Panc1 (cell line): ENCODE data around the gene AAMDC. TPM values are rescaled to one million over a fixed set of nuclear protein-coding genes. Genes with fewer than 3 reads are reported as not detected.

Experiments used
- ATAC-seq: fragments of 200-7000 bp; cut with Tn5 transposase; 2 replicates; pipeline ENCODE4 v1.9.1; 2020; ENCODE audit warnings: mild to moderate bottlenecking, moderate library complexity
- BruUV-seq: library from RNA; stranded (reverse); fragments of 400-500 nt; replicated peaks from 2 replicates; lab custom pipeline; 2021; lab: Mats Ljungman, UMichigan
- CTCF ChIA-PET: fragments of 300-600 bp; sonication (Branson Sonifier 250); formaldehyde crosslinking; loops from one replicate; lab custom pipeline; 2022; ENCODE audit warnings: antibody characterized with exemption; lab: Charles Lee
- POLR2A ChIA-PET: fragments of 300-600 bp; sonication (Branson Sonifier 250); formaldehyde crosslinking; loops from one replicate; lab custom pipeline; 2022; ENCODE audit warnings: antibody characterized with exemption; lab: Charles Lee
- DNase-seq: peaks from one replicate; pipeline ENCODE4 v3.0.0-alpha.2; 2010; ENCODE audit warnings: low read depth, low spot score
- H3K27ac ChIP-seq: 2 replicates; pipeline ENCODE4 v1.5.1; 2011; ENCODE audit warnings: mild to moderate bottlenecking, low read length, inconsistent platforms
- H3K27me3 ChIP-seq: fragments of 200-500 bp; sonication (Bioruptor generic); 2 replicates; pipeline ENCODE4 v1.6.0; 2014; ENCODE audit warnings: low read length, inconsistent platforms; ENCODE audit not compliant: control insufficient read depth, insufficient read depth
- H3K36me3 ChIP-seq: fragments of 200-500 bp; sonication (Bioruptor generic); 2 replicates; pipeline ENCODE4 v1.5.1; 2014; ENCODE audit warnings: inconsistent platforms, mild to moderate bottlenecking, low read length, moderate library complexity; ENCODE audit not compliant: control insufficient read depth, insufficient read depth
- H3K4me1 ChIP-seq: 2 replicates; pipeline ENCODE4 v1.5.1; 2011; ENCODE audit warnings: inconsistent platforms, mild to moderate bottlenecking, low read length, moderate library complexity; ENCODE audit not compliant: control insufficient read depth, insufficient read depth
- H3K4me3 ChIP-seq, 2 experiments: 2 replicates each; pipeline ENCODE4 v1.5.1; 2011 to 2012; ENCODE audit warnings: low read depth in 2 of 2, low read length in 2 of 2, mild to moderate bottlenecking in 2 of 2, inconsistent platforms in 1 of 2, moderate library complexity in 1 of 2
- H3K9me3 ChIP-seq: fragments of 200-500 bp; sonication (Bioruptor generic); 2 replicates; pipeline ENCODE4 v1.5.1; 2014; ENCODE audit warnings: low read depth, mild to moderate bottlenecking, inconsistent platforms, low read length, moderate library complexity; ENCODE audit not compliant: control insufficient read depth, insufficient read depth
- CTCF ChIP-seq: fragments of 450-650 bp; IDR thresholded peaks from 2 replicates; pipeline ENCODE4 v1.5.1; 2017; ENCODE audit warnings: mild to moderate bottlenecking
- POLR2AphosphoS5 ChIP-seq: IDR thresholded peaks from 2 replicates; pipeline ENCODE4 v1.6.1; 2012; ENCODE audit warnings: mild to moderate bottlenecking, low read depth, low read length, moderate library complexity
- SIN3A ChIP-seq: IDR thresholded peaks from 2 replicates; pipeline ENCODE4 v1.6.1; 2012; ENCODE audit warnings: low read depth, mild to moderate bottlenecking, low read length, moderate library complexity, borderline replicate concordance; ENCODE audit not compliant: insufficient read depth
- TCF7L2 ChIP-seq: IDR thresholded peaks from 2 replicates; pipeline ENCODE4 v1.6.1; 2011; ENCODE audit warnings: mild to moderate bottlenecking, low read depth, low read length, inconsistent platforms
- in situ Hi-C: cut with HindIII; loops from 2 replicates; pipeline ENCODE4 v1.10.0; 2016; ENCODE audit warnings: low sequenced_read_pairs, low pct_unique_long_range_greater_than_20kb
- intact Hi-C: fragments of 100-400 bp; cut with micrococcal nuclease; formaldehyde crosslinking; loops from one replicate; pipeline ENCODE4 v1.10.0; 2022; ENCODE audit not compliant: unreplicated experiment
- total RNA-seq: library from RNA; stranded (reverse); gene quantifications from one replicate; pipeline ENCODE4 v1.2.1, GENCODE V29; 2021; ENCODE audit not compliant: unreplicated experiment
- TF ChIP-seq, protein P1 (sequence below), 2 experiments: IDR thresholded peaks; 2 replicates each; pipeline ENCODE4 v1.6.1; 2011 to 2012; ENCODE audit warnings: low read depth in 2 of 2, control low read depth in 1 of 2, low read length in 1 of 2, mild to moderate bottlenecking in 1 of 2, moderate library complexity in 1 of 2; ENCODE audit not compliant: insufficient read depth in 1 of 2

Gene AAMDC
- total RNA-seq, 1 experiment from 2014 or later: 52.7 TPM

- H3K4me1 ChIP-seq: no peaks in the 10 kb centered on the region
- CTCF ChIA-PET: no interaction called here
- intact Hi-C loops: no loop called here
- in situ Hi-C loops: no loop called here
- TF ChIP-seq POLR2AphosphoS5: no peak
- no peak for TF ChIP-seq CTCF
- no peak for TF ChIP-seq SIN3A
- no peak for TF ChIP-seq TCF7L2
- TF ChIP-seq, protein P1, sequence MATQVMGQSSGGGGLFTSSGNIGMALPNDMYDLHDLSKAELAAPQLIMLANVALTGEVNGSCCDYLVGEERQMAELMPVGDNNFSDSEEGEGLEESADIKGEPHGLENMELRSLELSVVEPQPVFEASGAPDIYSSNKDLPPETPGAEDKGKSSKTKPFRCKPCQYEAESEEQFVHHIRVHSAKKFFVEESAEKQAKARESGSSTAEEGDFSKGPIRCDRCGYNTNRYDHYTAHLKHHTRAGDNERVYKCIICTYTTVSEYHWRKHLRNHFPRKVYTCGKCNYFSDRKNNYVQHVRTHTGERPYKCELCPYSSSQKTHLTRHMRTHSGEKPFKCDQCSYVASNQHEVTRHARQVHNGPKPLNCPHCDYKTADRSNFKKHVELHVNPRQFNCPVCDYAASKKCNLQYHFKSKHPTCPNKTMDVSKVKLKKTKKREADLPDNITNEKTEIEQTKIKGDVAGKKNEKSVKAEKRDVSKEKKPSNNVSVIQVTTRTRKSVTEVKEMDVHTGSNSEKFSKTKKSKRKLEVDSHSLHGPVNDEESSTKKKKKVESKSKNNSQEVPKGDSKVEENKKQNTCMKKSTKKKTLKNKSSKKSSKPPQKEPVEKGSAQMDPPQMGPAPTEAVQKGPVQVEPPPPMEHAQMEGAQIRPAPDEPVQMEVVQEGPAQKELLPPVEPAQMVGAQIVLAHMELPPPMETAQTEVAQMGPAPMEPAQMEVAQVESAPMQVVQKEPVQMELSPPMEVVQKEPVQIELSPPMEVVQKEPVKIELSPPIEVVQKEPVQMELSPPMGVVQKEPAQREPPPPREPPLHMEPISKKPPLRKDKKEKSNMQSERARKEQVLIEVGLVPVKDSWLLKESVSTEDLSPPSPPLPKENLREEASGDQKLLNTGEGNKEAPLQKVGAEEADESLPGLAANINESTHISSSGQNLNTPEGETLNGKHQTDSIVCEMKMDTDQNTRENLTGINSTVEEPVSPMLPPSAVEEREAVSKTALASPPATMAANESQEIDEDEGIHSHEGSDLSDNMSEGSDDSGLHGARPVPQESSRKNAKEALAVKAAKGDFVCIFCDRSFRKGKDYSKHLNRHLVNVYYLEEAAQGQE (IDR thresholded peaks at IDR 0.05; ENCODE audit: insufficient read depth in 1 of 2, low read depth in 2 of 2, low read length in 1 of 2): no peak
- ATAC-seq (no peak), DNase-seq (no peak)
- POLR2A ChIA-PET: no interaction called here
- no peak overlapping the region for H3K27ac ChIP-seq
- no peak overlapping the region for H3K4me3 ChIP-seq
- H3K36me3 ChIP-seq: 0 out of 2 replicates have a peak, but pooled peaks cover 7% of the 10 kb centered on the region
- BruUV-seq: no TSS peak
- H3K9me3 ChIP-seq: no peaks in the 10 kb centered on the region
- H3K27me3 ChIP-seq: no peaks in the 10 kb centered on the region
Measured at GRCh38 chr11:77882396-77882795, 61.5 kb downstream of the AAMDC start.

- H3K36me3 ChIP-seq: 0 out of 2 replicates have a peak, but pooled peaks cover 4% of the 10 kb centered on the region
- H3K9me3 ChIP-seq: no peaks in the 10 kb centered on the region
- CTCF ChIA-PET: no interaction called here
- intact Hi-C loops (no loop called here), in situ Hi-C loops (no loop called here)
- ATAC-seq (no peak), DNase-seq (no peak)
- POLR2A ChIA-PET: no interaction called here
- H3K27ac ChIP-seq: no peak overlapping the region
- H3K4me1 ChIP-seq: no peaks in the 10 kb centered on the region
- H3K27me3 ChIP-seq: no peaks in the 10 kb centered on the region
- no peak overlapping the region for H3K4me3 ChIP-seq
- no TSS peak for BruUV-seq
- TF ChIP-seq SIN3A (no peak), TCF7L2 (no peak), CTCF (no peak), POLR2AphosphoS5 (no peak)
- TF ChIP-seq, protein P1 (IDR thresholded peaks at IDR 0.05; ENCODE audit: insufficient read depth in 1 of 2, low read depth in 2 of 2, low read length in 1 of 2): no peak
Measured at GRCh38 chr11:77883775-77884174, 62.8 kb downstream of the AAMDC start.
